B cell (primary cell): ENCODE data around the gene LYRM1. TPM values are rescaled to one million over a fixed set of nuclear protein-coding genes. Genes with fewer than 3 reads are reported as not detected.
"Not testable (repeated sequence)": the region's sequence is repeated elsewhere in the genome, so short reads cannot be mapped to it uniquely, and the experiment has no call there.

ENCODE experiments used
- ATAC-seq: fragments of 200-7000 bp; cut with Tn5 transposase; one replicate; pipeline ENCODE4 v1.10.0; 2021; ENCODE audit warnings: low read depth, mild to moderate bottlenecking, moderate number of reproducible peaks, moderate library complexity
- CTCF ChIA-PET: fragments of 350-600 bp; sonication (Branson Sonifier 250); formaldehyde crosslinking; loops from one replicate; lab custom pipeline; 2021; ENCODE audit warnings: antibody characterized with exemption, inconsistent platforms; lab: Charles Lee
- POLR2A ChIA-PET: fragments of 350-600 bp; sonication (Branson Sonifier 250); formaldehyde crosslinking; loops from one replicate; lab custom pipeline; 2021; ENCODE audit warnings: antibody characterized with exemption; lab: Charles Lee
- DNase-seq: peaks from one replicate; pipeline ENCODE4 v3.0.0; 2013
- H2AFZ ChIP-seq: 2 replicates; pipeline ENCODE4 v1.6.1; 2012; ENCODE audit warnings: mild to moderate bottlenecking, low read depth, low read length; ENCODE audit not compliant: insufficient read depth, poor library complexity, severe bottlenecking
- H3K27ac ChIP-seq, 2 donors: 1 replicate in 1 of 2; 2 replicates in 1 of 2; pipeline ENCODE4 v1.5.1; 2012 to 2013; ENCODE audit warnings: low read length in 2 of 2, mild to moderate bottlenecking in 2 of 2, moderate library complexity in 1 of 2
- H3K27me3 ChIP-seq, 4 experiments: fragments of 200-600 bp in 1 of 4; sonication (generic) in 1 of 4; replicated peaks in 1 of 4; 1 replicate in 2 of 4; 2 replicates in 2 of 4; pipeline versions ENCODE4 v1.6.1 to v1.7.0; 2013 to 2016; ENCODE audit warnings: low read length in 3 of 4, mild to moderate bottlenecking in 2 of 4, mixed read lengths in 1 of 4, moderate library complexity in 1 of 4; ENCODE audit not compliant: insufficient read depth in 4 of 4, control insufficient read depth in 3 of 4; ENCODE audit errors: control extremely low read depth in 1 of 4
- H3K36me3 ChIP-seq, 2 experiments: replicated peaks in 1 of 2; 1 replicate in 1 of 2; 2 replicates in 1 of 2; pipeline versions ENCODE4 v1.6.1 to v1.7.1; 2013; ENCODE audit warnings: low read length in 1 of 2; ENCODE audit not compliant: insufficient read depth in 2 of 2, control insufficient read depth in 1 of 2; ENCODE audit errors: control extremely low read depth in 1 of 2, extremely low read depth in 1 of 2
- H3K4me1 ChIP-seq, 2 donors: fragments of 200-600 bp in 1 of 2; sonication (generic) in 1 of 2; 1 replicate in 1 of 2; 2 replicates in 1 of 2; pipeline versions ENCODE4 v1.5.1 to v1.6.1; 2013 to 2017; ENCODE audit warnings: low read length in 2 of 2; ENCODE audit not compliant: control insufficient read depth in 2 of 2, insufficient read depth in 2 of 2
- H3K4me2 ChIP-seq: replicated peaks from 2 replicates; pipeline ENCODE3; 2012; ENCODE audit warnings: mild to moderate bottlenecking, low read depth, low read length; ENCODE audit not compliant: poor library complexity, severe bottlenecking
- H3K4me3 ChIP-seq, 5 experiments: fragments of 200-600 bp in 1 of 5; sonication (generic) in 1 of 5; 1 replicate in 3 of 5; 2 replicates in 2 of 5; pipeline versions ENCODE4 v1.5.1 to v1.7.0; 2011 to 2016; ENCODE audit warnings: low read length in 4 of 5, mild to moderate bottlenecking in 4 of 5, low read depth in 2 of 5, control low read depth in 1 of 5, moderate library complexity in 1 of 5; ENCODE audit not compliant: insufficient read depth in 1 of 5; ENCODE audit errors: control extremely low read depth in 1 of 5, extremely low read depth in 1 of 5
- H3K79me2 ChIP-seq: fragments of 200-600 bp; sonication (generic); one replicate; pipeline ENCODE4 v1.6.0; 2016; ENCODE audit warnings: low read length; ENCODE audit not compliant: control insufficient read depth, insufficient read depth
- H3K9ac ChIP-seq: fragments of 200-600 bp; sonication (generic); 2 replicates; pipeline ENCODE4 v1.6.1; 2017; ENCODE audit warnings: mild to moderate bottlenecking, low read length, moderate library complexity
- H3K9me3 ChIP-seq, 3 donors: one replicate each; pipeline versions ENCODE4 v1.6.1 to v1.7.1; 2013; ENCODE audit warnings: low read length in 2 of 3; ENCODE audit not compliant: control insufficient read depth in 2 of 3, insufficient read depth in 1 of 3; ENCODE audit errors: control extremely low read depth in 1 of 3
- H4K20me1 ChIP-seq: 2 replicates; pipeline ENCODE4 v1.6.0; 2012; ENCODE audit warnings: mild to moderate bottlenecking, low read length; ENCODE audit not compliant: insufficient read depth, control insufficient read depth, poor library complexity, severe bottlenecking
- H3K27ac Mint-ChIP-seq: one replicate; pipeline ENCODE4 v1.8.0; 2021; ENCODE audit warnings: mixed read lengths
- H3K27me3 Mint-ChIP-seq: one replicate; pipeline ENCODE4 v1.8.0; 2021; ENCODE audit warnings: mixed read lengths
- H3K4me1 Mint-ChIP-seq: one replicate; pipeline ENCODE4 v1.8.0; 2021; ENCODE audit warnings: mixed read lengths
- H3K4me3 Mint-ChIP-seq: one replicate; pipeline ENCODE4 v1.8.0; 2021; ENCODE audit warnings: mixed read lengths
- H3K9me3 Mint-ChIP-seq: one replicate; pipeline ENCODE4 v1.8.0; 2022; ENCODE audit warnings: mixed read lengths; ENCODE audit not compliant: insufficient read depth
- CTCF ChIP-seq: fragments of 200-600 bp; IDR thresholded peaks from one replicate; pipeline ENCODE4 v1.8.0; 2022; ENCODE audit warnings: antibody characterized with exemption, mild to moderate bottlenecking
- EZH2 ChIP-seq: IDR thresholded peaks from 2 replicates; pipeline ENCODE4 v1.6.1; 2012; ENCODE audit warnings: borderline replicate concordance, low read depth, mild to moderate bottlenecking, moderate library complexity, low read length; ENCODE audit not compliant: insufficient read depth, poor library complexity, severe bottlenecking
- WGBS: methylation state at CpG from one replicate; pipeline ENCODE4 v1.1.5; 2013; ENCODE audit warnings: missing lambda C conversion rate; ENCODE audit not compliant: insufficient coverage; 5-methylcytosine and 5-hydroxymethylcytosine counted together
- intact Hi-C: fragments of 100-400 bp; cut with micrococcal nuclease; formaldehyde crosslinking; loops from one replicate; pipeline ENCODE4 v1.10.0; 2022
- polyA plus RNA-seq: library from polyadenylated mRNA; depleted of rRNA; stranded (reverse); fragments of >200 nt; gene quantifications from 2 replicates; pipeline ENCODE4 v1.2.3, GENCODE V29; 2012
- total RNA-seq, 2 donors: library from RNA; stranded (reverse); fragments of 120-200 nt in 1 of 2; gene quantifications; 1 replicate in 1 of 2; 2 replicates in 1 of 2; pipeline versions ENCODE4 v1.2.3 to v1.2.4, GENCODE V29; 2013 to 2022

Gene LYRM1
- total and polyA plus RNA-seq, 2 donors (not counting 1 experiment from before 2014, with no cell fraction given): 20.0 to 21.8 TPM

- no peaks in the 10 kb centered on the region for H3K36me3 ChIP-seq
- H3K4me1 ChIP-seq: no peaks in the 10 kb centered on the region
- H3K9me3 ChIP-seq: no peaks in the 10 kb centered on the region
- H3K9me3 Mint-ChIP-seq: no peaks in the 10 kb centered on the region
- TF ChIP-seq EZH2: no peak
- no peak for TF ChIP-seq CTCF
- H3K79me2 ChIP-seq: no peaks in the 10 kb centered on the region
- H3K27ac ChIP-seq: no peak overlapping the region
- H3K9ac ChIP-seq: no peak overlapping the region
- 89% methylated on average over 4 of the region's 5 CpGs for WGBS
- H2AFZ ChIP-seq: no peak overlapping the region
- POLR2A ChIA-PET: no interaction called here
- no peaks in the 10 kb centered on the region for H3K27me3 ChIP-seq
- no peak for DNase-seq
- H3K27me3 Mint-ChIP-seq: peaks cover 10% of the 10 kb centered on the region
- CTCF ChIA-PET: no interaction called here
- no peak overlapping the region for H3K4me3 ChIP-seq
- no peak overlapping the region for H3K4me2 ChIP-seq
- H4K20me1 ChIP-seq: no peaks in the 10 kb centered on the region
- no peak for ATAC-seq
- intact Hi-C loops: no loop called here
- H3K4me3 Mint-ChIP-seq: no peak overlapping the region
- H3K4me1 Mint-ChIP-seq: no peaks in the 10 kb centered on the region
- no peak overlapping the region for H3K27ac Mint-ChIP-seq
These were observed 68.8 kb downstream of the LYRM1 start for GRCh38 chr16:20969386-20969785.

GRCh38 chr16:20971401-20971800 is 70.8 kb downstream of the LYRM1 start:
- H2AFZ ChIP-seq: no peak overlapping the region
- Mint-ChIP-seq H3K9me3 (no peaks in the 10 kb centered on the region), H3K27me3 (peaks cover 17% of the 10 kb centered on the region), H3K4me1 (no peaks in the 10 kb centered on the region), H3K4me3 (no peak overlapping the region), H3K27ac (no peak overlapping the region)
- no peak for TF ChIP-seq EZH2
- no peak for TF ChIP-seq CTCF
- no peak overlapping the region for H3K4me3 ChIP-seq
- H3K79me2 ChIP-seq: no peaks in the 10 kb centered on the region
- 80% methylated on average over 2 of the region's 8 CpGs for WGBS
- POLR2A ChIA-PET: no interaction called here
- no peak overlapping the region for H3K27ac ChIP-seq
- H3K36me3 ChIP-seq: no peaks in the 10 kb centered on the region
- H3K4me1 ChIP-seq: no peaks in the 10 kb centered on the region
- intact Hi-C loops: no loop called here
- ATAC-seq (no peak), DNase-seq (no peak)
- H3K9me3 ChIP-seq: no peaks in the 10 kb centered on the region
- no peaks in the 10 kb centered on the region for H3K27me3 ChIP-seq
- no peak overlapping the region for H3K4me2 ChIP-seq
- H3K9ac ChIP-seq: no peak overlapping the region
- CTCF ChIA-PET: no interaction called here
- no peaks in the 10 kb centered on the region for H4K20me1 ChIP-seq

GRCh38 chr16:20973201-20973600 is 72.6 kb downstream of the LYRM1 start:
- ATAC-seq, H3K9me3 Mint-ChIP-seq, H3K4me1 Mint-ChIP-seq, H2AFZ ChIP-seq, intact Hi-C loops, H3K4me2 ChIP-seq, H3K4me3 Mint-ChIP-seq, H3K36me3 ChIP-seq, H3K27ac ChIP-seq, H3K9me3 ChIP-seq, CTCF ChIA-PET, H3K79me2 ChIP-seq, H3K9ac ChIP-seq, DNase-seq, H3K27ac Mint-ChIP-seq, POLR2A ChIA-PET, H3K4me3 ChIP-seq, H4K20me1 ChIP-seq, H3K27me3 ChIP-seq, H3K4me1 ChIP-seq: not testable (repeated sequence)
- H3K27me3 Mint-ChIP-seq: peaks cover 27% of the 10 kb centered on the region
- no CpG with 5 or more reads among the region's 4 CpGs for WGBS
